GM18499 (cell line): ENCODE measurements around the gene ST6GALNAC5.
"Not testable (repeated sequence)": the region's sequence is repeated elsewhere in the genome, so short reads cannot be mapped to it uniquely, and the experiment has no call there.

Experiments used
- ATAC-seq: cut with Tn5 transposase; IDR thresholded peaks from one replicate; pipeline ENCODE4 v1.9.1; 2021; ENCODE audit warnings: moderate number of reproducible peaks; ENCODE audit not compliant: insufficient read depth, unreplicated experiment

Gene ST6GALNAC5

DNA sequence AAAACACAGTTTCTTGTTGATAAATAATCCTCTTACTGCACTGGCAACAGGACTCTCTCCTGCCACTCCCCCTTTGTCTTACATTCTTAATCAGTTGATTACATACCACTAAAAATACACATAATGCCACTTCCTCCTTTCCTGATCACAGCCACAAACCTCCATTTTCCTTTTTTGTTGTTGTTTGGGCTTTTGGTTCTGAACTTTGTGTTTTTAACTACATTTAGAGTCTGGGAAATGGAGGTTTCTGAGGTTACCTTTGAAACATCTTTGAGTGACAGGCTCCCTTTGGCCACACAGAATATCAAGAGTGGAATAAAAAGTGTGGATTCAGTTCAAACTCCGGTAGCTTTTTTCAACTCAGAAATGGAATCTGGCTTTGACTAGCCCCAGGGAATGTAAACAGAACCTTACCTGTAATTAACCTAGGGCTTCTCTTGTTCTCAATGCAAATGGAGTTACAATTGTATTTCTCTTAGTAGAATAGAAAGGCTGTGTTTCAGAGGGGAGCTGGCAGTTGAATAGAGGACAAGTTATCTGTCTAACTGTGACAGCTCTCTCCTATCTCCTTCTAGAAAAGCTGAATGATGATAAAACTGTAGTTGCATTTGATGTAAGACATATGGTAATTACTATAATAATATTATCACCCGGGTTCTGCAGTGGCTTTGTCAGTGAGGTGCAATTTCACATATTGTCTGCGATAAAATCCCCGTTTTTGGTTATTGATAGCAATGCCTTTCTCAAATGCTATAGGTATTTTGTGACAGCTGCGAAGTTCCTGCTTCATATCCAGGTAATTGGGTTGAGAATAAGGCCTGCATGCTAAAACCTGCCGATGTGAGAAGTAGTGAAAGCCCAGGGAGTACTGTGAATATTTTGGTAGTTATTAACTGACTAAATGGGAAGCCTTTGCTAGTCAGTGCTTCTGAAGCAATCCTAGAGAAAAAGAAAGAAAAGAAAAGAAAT is 66.9 kb downstream of the ST6GALNAC5 start:
- no peak for ATAC-seq

GRCh38 chr1:76938304-76938703 is 71.0 kb downstream of the ST6GALNAC5 start:
- ATAC-seq: no peak

GRCh38 chr1:76939050-76939816 is 72.0 kb downstream of the ST6GALNAC5 start:
- peak; percentile 59 for ATAC-seq

GRCh38 chr1:76939817-76940216 is 72.5 kb downstream of the ST6GALNAC5 start:
- no peak for ATAC-seq

DNA sequence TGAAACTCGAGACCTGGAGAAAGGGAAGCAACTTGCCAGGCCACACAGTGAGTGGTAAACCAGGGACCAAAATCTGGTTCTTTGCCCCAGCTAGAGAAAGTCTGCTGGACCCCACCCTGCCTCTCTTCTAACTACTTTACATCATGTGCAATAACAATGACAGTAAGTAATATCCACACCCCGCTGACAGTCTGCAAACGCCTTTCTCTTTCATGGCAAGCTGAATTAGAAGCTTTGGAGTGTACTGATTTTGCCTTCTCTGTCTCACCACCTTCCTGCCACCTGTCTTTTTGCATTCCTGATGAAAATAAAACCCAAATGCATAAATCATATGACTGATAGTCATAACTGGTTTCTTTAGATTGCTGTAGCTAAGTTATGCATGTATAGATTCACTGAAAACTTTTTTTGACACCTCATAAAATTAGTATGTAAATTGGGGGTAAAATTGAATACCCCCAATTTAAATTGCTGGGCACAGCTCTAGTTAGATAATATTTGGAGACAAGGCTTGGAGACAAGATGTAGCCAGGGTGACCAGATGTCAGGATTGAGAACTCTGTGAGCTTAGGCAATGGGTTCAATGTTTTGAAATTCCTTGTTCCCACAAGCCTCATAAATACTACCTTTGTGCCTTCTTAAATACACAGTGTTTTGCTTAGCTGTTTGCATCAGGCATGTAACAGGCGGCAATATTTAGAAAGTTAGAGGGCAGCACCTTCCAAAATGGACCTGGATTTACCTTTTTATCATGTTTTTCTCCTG is 73.5 kb downstream of the ST6GALNAC5 start:
- no peak for ATAC-seq

GRCh38 chr1:76942549-76942948 is 75.3 kb downstream of the ST6GALNAC5 start:
- no peak for ATAC-seq

DNA sequence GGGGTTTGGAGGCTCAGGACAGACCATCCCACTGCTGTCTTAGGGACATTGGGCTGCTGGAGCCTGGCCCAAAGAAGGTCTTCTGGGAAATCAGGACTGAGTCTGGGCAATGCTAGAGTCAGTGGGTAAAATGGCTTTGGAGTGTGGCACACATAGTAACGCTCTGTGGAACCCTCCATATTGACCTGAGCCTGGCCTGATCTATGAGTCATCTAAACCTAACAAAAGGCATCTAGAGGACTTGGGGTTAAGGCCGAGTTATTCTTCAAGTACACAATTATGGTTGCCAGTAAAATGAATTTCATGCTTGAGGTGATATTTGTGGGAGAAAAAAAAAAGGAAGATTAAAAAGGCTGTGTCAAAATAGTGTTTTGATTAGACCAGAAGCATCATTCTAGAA is 77.7 kb downstream of the ST6GALNAC5 start:
- no peak for ATAC-seq

- no peak for ATAC-seq
These were observed 81.6 kb downstream of the ST6GALNAC5 start for GRCh38 chr1:76948846-76949245.

- no peak for ATAC-seq
These were observed 82.2 kb downstream of the ST6GALNAC5 start for GRCh38 chr1:76949503-76949902.

DNA sequence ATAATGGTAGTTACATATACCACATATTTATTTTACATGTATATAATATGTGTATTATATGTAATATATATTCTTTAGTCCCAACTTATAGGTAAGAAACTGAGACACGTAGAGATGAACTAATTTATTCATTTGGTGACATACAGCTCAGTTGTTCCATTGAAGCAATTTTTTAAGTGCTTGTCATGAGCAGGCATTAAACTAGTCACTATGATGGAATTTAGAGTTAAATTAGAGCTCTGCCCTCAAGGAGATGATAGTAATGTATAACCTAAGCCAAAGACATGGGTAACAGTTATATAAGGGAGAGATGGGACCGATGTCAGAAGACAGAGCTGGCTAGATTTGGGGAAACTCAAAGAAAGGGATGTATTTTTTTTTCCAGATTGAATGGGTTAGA is 83.0 kb downstream of the ST6GALNAC5 start:
- ATAC-seq: no peak

- ATAC-seq: no peak
These were observed 83.9 kb downstream of the ST6GALNAC5 start for GRCh38 chr1:76951153-76951552.

- ATAC-seq: no peak
These were observed 88.4 kb downstream of the ST6GALNAC5 start for GRCh38 chr1:76955652-76956051.

DNA sequence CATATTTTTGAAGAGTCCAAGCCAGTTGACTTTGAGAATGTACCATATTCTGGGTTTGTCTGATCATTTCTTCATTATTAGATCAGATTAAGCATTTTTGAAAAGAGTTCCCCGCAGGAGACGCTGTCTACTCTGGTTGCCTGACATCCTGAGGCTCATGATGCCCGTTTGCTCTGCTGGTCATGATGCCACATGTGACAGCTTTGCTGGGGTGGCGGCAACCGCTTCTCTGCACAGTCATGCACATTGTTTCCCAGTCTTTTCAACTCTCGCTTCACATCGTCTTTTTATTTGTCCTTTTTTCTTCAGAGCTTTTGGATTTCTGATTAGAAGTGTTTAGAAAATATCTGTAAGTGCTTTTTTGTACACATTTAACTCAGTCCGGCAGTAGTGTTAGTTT is 90.7 kb downstream of the ST6GALNAC5 start:
- no peak for ATAC-seq

- no peak for ATAC-seq
These were observed 91.5 kb downstream of the ST6GALNAC5 start for GRCh38 chr1:76958828-76959227.

DNA sequence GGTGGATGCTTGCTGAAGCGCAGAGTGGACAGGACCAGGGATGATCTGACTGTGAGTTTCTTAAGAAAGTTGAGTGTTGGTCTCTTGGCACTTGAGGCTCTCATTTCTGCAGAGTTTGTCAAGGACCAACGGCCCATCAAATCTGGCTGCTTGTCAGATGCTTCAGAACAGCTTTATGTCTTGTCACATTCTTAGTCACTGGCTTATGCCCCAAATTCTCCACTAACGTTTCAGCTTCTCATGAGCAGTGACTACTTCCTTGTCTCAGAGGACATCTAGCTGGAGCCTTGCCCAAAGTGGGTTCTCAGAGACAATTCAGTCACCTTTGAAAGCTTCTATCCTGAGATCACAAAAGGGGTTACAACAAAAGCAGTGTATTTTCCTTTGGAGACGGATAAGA is 92.3 kb downstream of the ST6GALNAC5 start:
- no peak for ATAC-seq

DNA sequence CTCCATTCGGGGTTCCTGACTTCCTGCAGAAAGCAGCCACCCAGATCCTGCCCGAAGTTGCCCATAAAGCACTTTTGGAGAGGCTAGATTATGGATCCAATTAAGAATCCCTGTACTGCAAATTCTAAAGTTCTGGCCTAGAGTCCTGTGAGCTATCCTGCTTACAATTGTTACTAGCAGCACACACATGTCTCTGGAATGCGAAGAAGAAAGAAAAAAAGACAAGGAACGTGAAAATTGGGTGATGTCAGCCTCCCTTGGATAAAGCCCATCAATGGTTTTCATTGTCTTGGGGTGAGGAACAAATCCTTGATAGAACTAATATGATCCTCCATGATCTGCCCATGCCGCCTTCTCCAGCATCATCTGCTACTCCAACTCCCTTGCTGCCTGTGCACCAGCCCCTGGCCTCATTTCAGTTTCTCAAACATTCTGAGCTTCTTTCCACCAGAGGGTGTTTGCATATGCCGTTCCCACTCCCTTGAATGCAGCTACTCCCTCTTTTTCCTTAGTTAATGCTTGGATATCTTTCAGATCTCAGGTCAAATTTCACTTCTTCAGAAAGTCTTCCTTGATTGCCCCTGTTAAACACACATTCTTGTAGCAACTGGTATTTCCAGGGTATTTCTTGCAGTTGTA is 94.0 kb downstream of the ST6GALNAC5 start:
- no peak for ATAC-seq

GRCh38 chr1:76961820-76962207 is 94.5 kb downstream of the ST6GALNAC5 start:
- ATAC-seq: no peak

DNA sequence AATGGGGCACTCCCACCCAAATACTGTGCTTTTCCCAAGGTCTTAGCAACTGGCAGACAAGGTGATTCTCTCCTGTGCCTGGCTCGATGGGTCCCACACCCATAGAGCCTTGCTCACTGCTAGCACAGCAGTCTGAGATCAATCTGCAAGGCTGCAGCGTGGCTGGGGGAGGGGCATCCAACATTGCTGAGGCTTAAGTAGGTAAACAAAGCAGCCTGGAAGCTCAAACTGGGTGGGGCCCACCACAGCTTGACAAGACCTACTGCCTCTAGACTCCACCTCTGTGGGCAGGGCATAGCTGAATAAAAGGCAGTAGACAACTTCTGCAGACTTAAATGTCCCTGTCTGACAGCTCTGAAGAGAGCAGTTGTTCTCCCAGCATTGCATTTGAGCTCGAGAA is 114.0 kb downstream of the ST6GALNAC5 start:
- ATAC-seq: not testable (repeated sequence)

DNA sequence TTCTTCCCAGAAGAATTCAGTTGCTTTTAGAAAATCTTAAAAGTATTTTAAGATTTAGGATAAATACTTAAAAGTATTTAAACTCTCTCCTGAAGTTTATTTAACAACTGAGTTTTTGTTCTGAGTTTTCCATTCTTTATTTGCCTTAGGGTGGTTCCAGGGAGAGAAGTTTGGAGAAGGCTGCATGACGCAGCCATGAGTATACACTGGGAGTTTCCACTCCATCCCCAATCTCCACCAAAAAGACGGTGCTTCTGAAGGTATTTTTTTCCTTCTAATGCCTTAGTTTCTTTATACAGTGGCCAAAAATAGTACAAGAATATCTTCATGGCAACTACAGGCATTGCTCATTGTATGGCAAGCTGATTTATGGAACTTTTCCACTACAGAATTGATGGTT is 122.7 kb downstream of the ST6GALNAC5 start:
- ATAC-seq: no peak

DNA sequence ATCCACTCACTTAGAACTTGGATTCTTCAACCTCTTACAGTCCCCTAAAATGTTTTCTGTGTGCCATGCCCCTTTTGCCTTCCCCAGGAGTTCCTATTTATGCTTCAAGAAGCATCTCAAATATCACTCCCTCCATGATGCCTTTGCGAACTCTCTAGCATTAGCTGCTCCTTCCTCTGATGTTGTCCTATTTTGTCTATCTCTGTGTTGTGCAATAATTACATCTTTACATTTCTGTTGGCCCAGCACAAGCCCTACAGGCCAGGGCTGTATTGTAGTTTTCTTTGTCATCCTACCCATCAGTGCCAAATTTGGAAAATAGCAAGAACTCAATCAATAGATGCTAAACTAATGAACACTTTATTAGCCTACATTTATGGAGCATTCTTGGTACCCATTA is 125.8 kb downstream of the ST6GALNAC5 start:
- no peak for ATAC-seq
